CD14-positive monocyte (primary cell): Measurements from ENCODE around the gene DGKB. TPM values are rescaled to one million over a fixed set of nuclear protein-coding genes. Genes with fewer than 3 reads are reported as not detected.

Source experiments
- DNase-seq, 3 donors: peaks; one replicate each; pipeline ENCODE4 v3.0.0-alpha.2; 2011 to 2022
- H2AFZ ChIP-seq: 2 replicates; pipeline ENCODE4 v1.6.0; 2012; ENCODE audit warnings: mild to moderate bottlenecking, low read depth, low read length, inconsistent platforms; ENCODE audit not compliant: insufficient read depth, poor library complexity, severe bottlenecking
- H3K27ac ChIP-seq, 2 donors: 1 replicate in 1 of 2; 2 replicates in 1 of 2; pipeline ENCODE4 v1.5.1; 2012 to 2013; ENCODE audit warnings: low read length in 2 of 2, control low read depth in 1 of 2, inconsistent platforms in 1 of 2, low read depth in 1 of 2, mild to moderate bottlenecking in 1 of 2
- H3K27me3 ChIP-seq, 2 donors: one replicate each; pipeline versions ENCODE4 v1.6.0 to v1.6.1; 2011 to 2013; ENCODE audit warnings: low read length in 2 of 2; ENCODE audit not compliant: control insufficient read depth in 2 of 2, insufficient read depth in 2 of 2
- H3K36me3 ChIP-seq, 2 donors: replicated peaks in 1 of 2; 1 replicate in 1 of 2; 2 replicates in 1 of 2; pipeline versions ENCODE4 v1.5.1 to v1.6.1; 2012 to 2013; ENCODE audit warnings: low read length in 2 of 2, control low read depth in 1 of 2, inconsistent platforms in 1 of 2, mild to moderate bottlenecking in 1 of 2; ENCODE audit not compliant: insufficient read depth in 2 of 2, control insufficient read depth in 1 of 2
- H3K4me1 ChIP-seq, 2 donors: 1 replicate in 1 of 2; 2 replicates in 1 of 2; pipeline versions ENCODE4 v1.5.1 to v1.6.1; 2012 to 2013; ENCODE audit warnings: low read length in 2 of 2, control low read depth in 1 of 2, inconsistent platforms in 1 of 2, mild to moderate bottlenecking in 1 of 2, moderate library complexity in 1 of 2; ENCODE audit not compliant: insufficient read depth in 2 of 2, control insufficient read depth in 1 of 2
- H3K4me2 ChIP-seq: replicated peaks from 2 replicates; pipeline ENCODE3; 2012; ENCODE audit warnings: low read length, moderate library complexity, mild to moderate bottlenecking; ENCODE audit not compliant: poor library complexity, severe bottlenecking; ENCODE audit errors: extremely low read depth
- H3K4me3 ChIP-seq, 3 experiments: fragments of 200-600 bp in 1 of 3; sonication (generic) in 1 of 3; replicated peaks in 1 of 3; 1 replicate in 2 of 3; 2 replicates in 1 of 3; pipeline ENCODE4 v1.5.1; 2011 to 2013; ENCODE audit warnings: low read length in 3 of 3, mild to moderate bottlenecking in 3 of 3, control low read depth in 2 of 3, low read depth in 2 of 3, inconsistent platforms in 1 of 3, moderate library complexity in 1 of 3
- H3K79me2 ChIP-seq: 2 replicates; pipeline ENCODE4 v1.6.0; 2012; ENCODE audit warnings: mild to moderate bottlenecking, control low read depth, inconsistent platforms, low read length, moderate library complexity; ENCODE audit not compliant: insufficient read depth
- H3K9ac ChIP-seq: 2 replicates; pipeline ENCODE4 v1.6.0; 2017; ENCODE audit warnings: low read length, mild to moderate bottlenecking; ENCODE audit not compliant: insufficient read depth, poor library complexity, severe bottlenecking
- H3K9me3 ChIP-seq, 2 donors: replicated peaks in 1 of 2; 1 replicate in 1 of 2; 2 replicates in 1 of 2; pipeline versions ENCODE4 v1.5.1 to v1.6.1; 2012 to 2013; ENCODE audit warnings: low read length in 2 of 2, control low read depth in 1 of 2; ENCODE audit not compliant: control insufficient read depth in 1 of 2, insufficient read depth in 1 of 2
- H4K20me1 ChIP-seq: 2 replicates; pipeline ENCODE4 v1.6.0; 2012; ENCODE audit warnings: mild to moderate bottlenecking, low read length, control low read depth, moderate library complexity; ENCODE audit not compliant: insufficient read depth
- H3K27ac Mint-ChIP-seq, 7 donors: one replicate each; pipeline ENCODE4 v1.8.0; 2020; ENCODE audit warnings: mild to moderate bottlenecking in 7 of 7, mixed read lengths in 7 of 7, moderate library complexity in 6 of 7, inconsistent platforms in 2 of 7
- H3K27me3 Mint-ChIP-seq, 3 donors: one replicate each; pipeline ENCODE4 v1.8.0; 2021 to 2022; ENCODE audit warnings: low read depth in 3 of 3, mild to moderate bottlenecking in 3 of 3, mixed read lengths in 3 of 3, moderate library complexity in 3 of 3, inconsistent platforms in 1 of 3
- H3K36me3 Mint-ChIP-seq, 2 donors: one replicate each; pipeline ENCODE4 v1.8.0; 2020; ENCODE audit warnings: mixed read lengths in 2 of 2, inconsistent platforms in 1 of 2, mild to moderate bottlenecking in 1 of 2
- H3K4me1 Mint-ChIP-seq: one replicate; pipeline ENCODE4 v1.8.0; 2020; ENCODE audit warnings: mild to moderate bottlenecking, mixed read lengths
- H3K4me3 Mint-ChIP-seq, 2 donors: one replicate each; pipeline ENCODE4 v1.8.0; 2020; ENCODE audit warnings: mild to moderate bottlenecking in 2 of 2, mixed read lengths in 2 of 2, moderate library complexity in 1 of 2
- H3K9me3 Mint-ChIP-seq, 7 donors: one replicate each; pipeline ENCODE4 v1.8.0; 2020 to 2022; ENCODE audit warnings: mixed read lengths in 7 of 7, mild to moderate bottlenecking in 6 of 7, moderate library complexity in 6 of 7, inconsistent platforms in 2 of 7
- CTCF ChIP-seq: fragments of 200-600 bp; IDR thresholded peaks from one replicate; pipeline ENCODE4 v1.8.0; 2022; ENCODE audit warnings: antibody characterized with exemption, mild to moderate bottlenecking
- WGBS: methylation state at CpG from one replicate; pipeline ENCODE4 v1.1.5; 2013; ENCODE audit warnings: missing lambda C conversion rate; ENCODE audit not compliant: insufficient coverage; 5-methylcytosine and 5-hydroxymethylcytosine counted together
- intact Hi-C, 2 donors: fragments of 100-400 bp; cut with micrococcal nuclease; formaldehyde crosslinking; loops; one replicate each; pipeline versions ENCODE4 v1.15.0 to v1.15.1; 2023
- polyA plus RNA-seq, 3 donors: library from polyadenylated mRNA; depleted of rRNA in 1 of 3; unstranded in 2 of 3; stranded (reverse) in 1 of 3; fragments of 300-500 nt in 2 of 3; fragments of >200 nt in 1 of 3; fragmentation: Illumina TruSeq in 2 of 3; gene quantifications; 1 replicate in 2 of 3; 2 replicates in 1 of 3; pipeline ENCODE4 v1.2.3, GENCODE V29; 2012 to 2021

The DGKB gene
- polyA plus RNA-seq, 3 donors, result not detected

DNA sequence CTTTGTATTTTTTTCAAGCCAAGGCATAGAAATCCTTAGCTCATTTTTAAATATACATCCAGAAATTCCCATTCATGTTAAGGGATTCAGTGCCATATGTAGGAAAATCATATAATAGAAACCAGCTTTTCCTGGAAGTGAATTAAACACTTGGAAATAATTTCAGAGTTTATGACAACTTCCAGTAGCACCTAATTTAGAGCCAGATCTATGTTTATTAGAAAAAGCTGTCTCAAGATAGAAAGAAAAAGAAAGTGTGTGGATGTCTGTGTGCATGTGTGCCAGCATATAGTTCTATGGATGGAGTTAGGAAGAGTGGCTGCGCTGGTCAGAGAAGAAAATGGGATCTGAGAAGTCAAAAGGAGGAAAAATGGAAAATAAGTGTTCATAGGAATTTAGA lies 225.7 kb downstream of the DGKB start:
- no peaks in the 10 kb centered on the region for H3K4me1 ChIP-seq
- Mint-ChIP-seq H3K4me1 (no peaks in the 10 kb centered on the region), H3K9me3 (peaks cover 0 to 2% (median 2%) of the 10 kb centered on the region in 7 donors), H3K27ac (no peak overlapping the region), H3K36me3 (no peaks in the 10 kb centered on the region), H3K27me3 (peaks cover 0 to 1% (median 0%) of the 10 kb centered on the region in 3 donors), H3K4me3 (no peak overlapping the region)
- no peak overlapping the region for H3K4me3 ChIP-seq
- no peaks in the 10 kb centered on the region for H3K9me3 ChIP-seq
- 80% methylated on average over 1 of the region's 1 CpG for WGBS
- H3K4me2 ChIP-seq, result no peak overlapping the region
- no peaks in the 10 kb centered on the region for H3K27me3 ChIP-seq
- no peak for DNase-seq
- no peak overlapping the region for H3K27ac ChIP-seq
- H4K20me1 ChIP-seq, result no peaks in the 10 kb centered on the region
- H3K36me3 ChIP-seq, result no peaks in the 10 kb centered on the region
- no peak overlapping the region for H2AFZ ChIP-seq
- no peaks in the 10 kb centered on the region for H3K79me2 ChIP-seq
- intact Hi-C loops, result no loop called here
- TF ChIP-seq CTCF, result no peak
- H3K9ac ChIP-seq, result no peak overlapping the region

DNA sequence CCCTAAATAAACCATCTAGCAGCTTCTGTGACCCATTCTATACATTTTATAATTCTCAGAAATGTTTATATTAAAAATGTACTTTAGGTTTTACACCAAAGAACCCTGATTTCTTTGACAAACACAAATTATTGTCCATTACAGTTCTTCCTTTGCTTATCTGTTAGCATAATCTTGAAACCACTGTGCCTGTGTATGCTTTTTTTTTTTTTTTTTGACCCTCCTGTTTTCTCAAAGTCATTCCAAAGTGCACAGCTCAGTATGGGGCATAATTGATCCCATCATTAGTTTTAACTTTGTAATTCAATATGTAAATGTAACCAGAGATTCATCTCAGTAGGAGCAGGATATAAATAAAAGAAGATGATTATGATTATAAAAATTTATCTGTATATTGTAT lies 229.3 kb downstream of the DGKB start:
- Mint-ChIP-seq H3K4me3 (no peak overlapping the region), H3K4me1 (no peaks in the 10 kb centered on the region), H3K27me3 (peaks cover 0 to 1% (median 0%) of the 10 kb centered on the region in 3 donors), H3K27ac (no peak overlapping the region), H3K36me3 (no peaks in the 10 kb centered on the region), H3K9me3 (peaks cover 0 to 6% (median 3%) of the 10 kb centered on the region in 7 donors)
- Histone ChIP-seq H3K27ac (no peak overlapping the region), H3K4me2 (no peak overlapping the region), H3K4me3 (no peak overlapping the region), H3K79me2 (no peaks in the 10 kb centered on the region), H3K36me3 (no peaks in the 10 kb centered on the region), H3K4me1 (no peaks in the 10 kb centered on the region), H4K20me1 (no peaks in the 10 kb centered on the region), H3K27me3 (no peaks in the 10 kb centered on the region), H2AFZ (no peak overlapping the region), H3K9me3 (no peaks in the 10 kb centered on the region), H3K9ac (no peak overlapping the region)
- DNase-seq, result no peak
- intact Hi-C loops, result no loop called here
- no peak for TF ChIP-seq CTCF
